ENCODE measurements around the gene GRK5. TPM values are rescaled to one million over a fixed set of nuclear protein-coding genes. Genes with fewer than 3 reads are reported as not detected.

GRK5 gene
- total RNA-seq, 1 experiment from 2014 or later, result 0.82 TPM

DNA sequence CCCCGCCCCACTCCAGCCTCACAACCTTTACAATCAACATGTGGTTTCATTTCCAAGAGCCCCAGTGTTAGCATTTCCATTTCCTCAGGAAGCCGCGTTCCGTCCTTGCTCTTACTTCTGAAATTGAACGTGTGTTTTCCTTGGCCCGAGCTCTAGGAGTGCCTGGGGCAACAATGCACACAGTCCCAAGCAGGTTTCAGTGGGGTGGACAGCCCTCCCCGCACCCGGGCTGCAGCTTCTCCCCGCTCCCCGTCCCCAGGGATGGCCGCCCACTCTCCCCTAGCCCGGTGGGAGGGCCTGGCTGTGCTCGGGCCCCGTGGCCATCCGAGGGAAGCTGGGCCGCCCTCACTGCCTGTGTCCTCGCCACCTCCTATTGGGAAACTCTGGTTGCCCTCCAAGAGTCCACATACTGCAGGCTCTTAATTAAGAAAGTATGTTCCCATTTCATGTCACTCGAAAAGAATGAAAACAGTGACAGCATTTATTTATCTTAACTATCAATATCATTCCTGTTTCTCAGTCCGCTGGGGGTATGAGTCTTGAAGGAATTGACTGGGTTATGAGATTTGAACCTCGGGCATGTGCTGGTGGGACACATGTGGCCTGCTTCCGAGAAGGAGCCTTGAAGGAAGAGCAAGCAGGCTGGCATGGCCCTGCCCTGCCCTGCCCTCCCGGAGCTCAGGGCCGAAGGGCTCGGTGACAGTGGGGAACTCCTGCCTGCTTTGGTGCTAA, 163.8 kb downstream of the GRK5 start:
- POLR2A ChIA-PET, result interaction anchor here (0.6 to 1.6 kb wide), 2 partner anchors 164 to 260 kb away, joined by 3 to 5 read pairs; partner anchors contain the start of gene GRK5
- H3K4me3 Mint-ChIP-seq (ENCODE audit: unreplicated experiment), result no peak overlapping the region
- H3K9me3 Mint-ChIP-seq (ENCODE audit: unreplicated experiment), result no peaks in the 10 kb centered on the region
- H3K36me3 Mint-ChIP-seq (ENCODE audit: insufficient read depth, unreplicated experiment), result no peaks in the 10 kb centered on the region
- TF ChIP-seq, protein P1, sequence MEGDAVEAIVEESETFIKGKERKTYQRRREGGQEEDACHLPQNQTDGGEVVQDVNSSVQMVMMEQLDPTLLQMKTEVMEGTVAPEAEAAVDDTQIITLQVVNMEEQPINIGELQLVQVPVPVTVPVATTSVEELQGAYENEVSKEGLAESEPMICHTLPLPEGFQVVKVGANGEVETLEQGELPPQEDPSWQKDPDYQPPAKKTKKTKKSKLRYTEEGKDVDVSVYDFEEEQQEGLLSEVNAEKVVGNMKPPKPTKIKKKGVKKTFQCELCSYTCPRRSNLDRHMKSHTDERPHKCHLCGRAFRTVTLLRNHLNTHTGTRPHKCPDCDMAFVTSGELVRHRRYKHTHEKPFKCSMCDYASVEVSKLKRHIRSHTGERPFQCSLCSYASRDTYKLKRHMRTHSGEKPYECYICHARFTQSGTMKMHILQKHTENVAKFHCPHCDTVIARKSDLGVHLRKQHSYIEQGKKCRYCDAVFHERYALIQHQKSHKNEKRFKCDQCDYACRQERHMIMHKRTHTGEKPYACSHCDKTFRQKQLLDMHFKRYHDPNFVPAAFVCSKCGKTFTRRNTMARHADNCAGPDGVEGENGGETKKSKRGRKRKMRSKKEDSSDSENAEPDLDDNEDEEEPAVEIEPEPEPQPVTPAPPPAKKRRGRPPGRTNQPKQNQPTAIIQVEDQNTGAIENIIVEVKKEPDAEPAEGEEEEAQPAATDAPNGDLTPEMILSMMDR (IDR thresholded peaks at IDR 0.05; ENCODE audit: unreplicated experiment), result no peak
- intact Hi-C loops (cut with micrococcal nuclease), result no loop called here
- H3K4me1 Mint-ChIP-seq (ENCODE audit: insufficient read depth, unreplicated experiment), result peaks cover 20% of the 10 kb centered on the region
- CTCF ChIA-PET, result interaction anchor here (0.6 kb wide), 1 partner anchor 161 kb away, joined by 6 read pairs; no protein-coding TSS in a partner anchor
- H3K27ac Mint-ChIP-seq (ENCODE audit: low read depth, unreplicated experiment), result no peak overlapping the region
- no TSS peak for BruUV-seq (replicated peaks)
- peak; percentile 54 for DNase-seq (ENCODE audit: unreplicated experiment)
- H3K27me3 Mint-ChIP-seq (ENCODE audit: insufficient read depth, unreplicated experiment), result no peaks in the 10 kb centered on the region

DNA sequence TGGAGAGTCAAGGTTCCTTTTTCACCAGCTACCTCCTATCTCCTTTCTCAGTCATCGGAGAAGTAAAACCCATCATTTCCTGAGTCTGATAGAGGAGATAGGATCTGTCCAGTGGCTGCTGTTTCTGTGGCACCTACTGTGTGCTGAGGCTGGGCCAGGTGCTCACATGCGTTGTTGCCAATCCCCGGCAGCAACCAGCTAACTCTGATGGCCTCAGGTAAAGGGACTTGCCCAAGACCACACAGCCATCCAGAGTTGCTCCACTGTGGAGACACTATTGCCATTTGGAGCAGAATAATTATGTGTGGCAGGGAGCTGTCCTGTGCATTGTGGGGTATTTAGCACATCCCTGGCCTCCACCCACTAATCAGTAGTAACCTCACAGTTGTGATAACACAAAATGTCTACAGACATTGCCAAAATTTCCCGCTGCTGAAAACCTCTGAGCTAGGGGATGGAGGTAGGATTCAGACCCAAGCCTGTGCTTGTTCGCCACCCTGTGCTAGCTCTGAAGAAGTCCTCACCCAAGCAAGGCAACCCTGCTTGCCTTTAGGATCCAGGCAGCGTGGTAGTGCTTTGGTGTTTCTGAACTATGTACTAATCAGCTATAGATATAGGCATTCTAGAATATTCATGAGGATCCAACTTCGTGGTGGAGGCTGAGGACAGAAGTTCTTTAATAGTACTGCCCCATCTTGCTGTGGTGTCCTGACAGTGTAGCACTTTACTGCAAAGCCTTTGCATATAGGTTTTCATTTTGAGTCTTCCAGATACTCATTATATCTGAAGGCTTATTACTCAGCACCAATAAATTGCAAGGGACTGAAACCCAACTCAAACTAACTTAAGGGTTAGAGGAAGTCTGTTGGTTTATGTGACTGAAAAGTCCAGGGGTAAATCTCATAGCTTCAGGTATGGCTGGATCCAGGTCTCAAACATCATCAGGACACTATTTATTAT, 164.6 kb downstream of the GRK5 start:
- TF ChIP-seq, protein P1 (IDR thresholded peaks at IDR 0.05; ENCODE audit: unreplicated experiment), result no peak
- Mint-ChIP-seq H3K36me3 (ENCODE audit: insufficient read depth, unreplicated experiment) (no peaks in the 10 kb centered on the region), H3K4me1 (ENCODE audit: insufficient read depth, unreplicated experiment) (peaks cover 20% of the 10 kb centered on the region), H3K9me3 (ENCODE audit: unreplicated experiment) (no peaks in the 10 kb centered on the region), H3K4me3 (ENCODE audit: unreplicated experiment) (no peak overlapping the region), H3K27me3 (ENCODE audit: insufficient read depth, unreplicated experiment) (no peaks in the 10 kb centered on the region), H3K27ac (ENCODE audit: low read depth, unreplicated experiment) (no peak overlapping the region)
- DNase-seq (ENCODE audit: unreplicated experiment), result peak; percentile 5
- ChIA-PET POLR2A (interaction anchor here (0.6 to 1.6 kb wide), 2 partner anchors 165 to 261 kb away, joined by 3 to 5 read pairs; partner anchors contain the start of gene GRK5), CTCF (no interaction called here)
- intact Hi-C loops (cut with micrococcal nuclease), result no loop called here
- no TSS peak for BruUV-seq (replicated peaks)

DNA sequence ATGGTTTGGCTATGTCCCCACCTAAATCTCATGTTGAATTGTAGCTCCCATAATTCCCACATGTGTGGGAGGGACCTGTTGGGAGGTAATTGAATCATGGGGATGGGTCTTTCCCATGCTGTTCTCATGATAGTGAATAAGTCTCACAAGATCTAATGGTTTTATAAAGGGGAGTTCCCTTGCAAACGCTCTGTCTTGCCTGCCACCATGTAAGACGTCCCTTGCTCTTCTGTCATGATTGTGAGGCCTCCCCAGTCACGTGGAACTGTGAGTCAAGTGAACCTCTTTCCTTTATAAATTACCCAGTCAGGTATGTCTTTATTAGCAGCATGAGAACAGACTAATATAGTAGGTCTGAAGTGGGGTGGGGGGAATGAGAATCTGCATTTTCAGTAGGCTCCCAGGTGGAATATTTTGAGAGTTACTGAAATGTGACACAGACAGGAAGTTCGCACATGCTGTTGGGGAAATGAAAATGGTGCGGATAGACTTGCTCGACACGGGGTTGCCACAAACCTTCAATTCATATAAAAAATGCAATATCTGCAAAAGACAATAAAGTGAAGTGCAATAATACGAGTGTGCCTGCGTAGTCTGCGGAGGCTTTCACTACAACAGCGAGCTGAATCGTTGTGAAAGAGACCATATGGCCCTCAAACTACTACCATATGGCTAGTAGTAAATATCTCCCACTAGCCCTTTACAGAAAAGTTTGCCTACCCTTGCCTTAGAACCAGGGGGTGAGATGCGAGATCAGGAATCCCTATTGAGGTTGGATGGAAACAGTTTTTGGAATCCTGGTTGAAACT, 166.1 kb downstream of the GRK5 start:
- no peaks in the 10 kb centered on the region for H3K27me3 Mint-ChIP-seq (ENCODE audit: insufficient read depth, unreplicated experiment)
- TF ChIP-seq, protein P1 (IDR thresholded peaks at IDR 0.05; ENCODE audit: unreplicated experiment), result no peak
- DNase-seq (ENCODE audit: unreplicated experiment), result no peak
- no peak overlapping the region for H3K27ac Mint-ChIP-seq (ENCODE audit: low read depth, unreplicated experiment)
- H3K36me3 Mint-ChIP-seq (ENCODE audit: insufficient read depth, unreplicated experiment), result no peaks in the 10 kb centered on the region
- no peaks in the 10 kb centered on the region for H3K9me3 Mint-ChIP-seq (ENCODE audit: unreplicated experiment)
- CTCF ChIA-PET, result no interaction called here
- peaks cover 20% of the 10 kb centered on the region for H3K4me1 Mint-ChIP-seq (ENCODE audit: insufficient read depth, unreplicated experiment)
- intact Hi-C loops (cut with micrococcal nuclease), result no loop called here
- BruUV-seq (replicated peaks), result no TSS peak
- H3K4me3 Mint-ChIP-seq (ENCODE audit: unreplicated experiment), result no peak overlapping the region
- POLR2A ChIA-PET, result no interaction called here
